ENCODE results near the gene LRP5.

Gene LRP5

GRCh38 chr11:68414496-68415221 is 102.3 kb downstream of the LRP5 start:
- Mint-ChIP-seq H3K27ac (no peak overlapping the region), H3K36me3 (ENCODE audit: low read depth) (peaks cover 20% of the 10 kb centered on the region), H3K9me3 (no peaks in the 10 kb centered on the region), H3K27me3 (no peaks in the 10 kb centered on the region), H3K4me1 (ENCODE audit: low read depth) (peaks cover 11% of the 10 kb centered on the region), H3K4me3 (no peak overlapping the region)
- no peak for DNase-seq

GRCh38 chr11:68416070-68416578 is 103.7 kb downstream of the LRP5 start:
- H3K4me1 Mint-ChIP-seq (ENCODE audit: low read depth), result peaks cover 11% of the 10 kb centered on the region
- no peaks in the 10 kb centered on the region for H3K9me3 Mint-ChIP-seq
- H3K36me3 Mint-ChIP-seq (ENCODE audit: low read depth), result peaks cover 17% of the 10 kb centered on the region
- no peaks in the 10 kb centered on the region for H3K27me3 Mint-ChIP-seq
- DNase-seq, result no peak
- no peak overlapping the region for H3K27ac Mint-ChIP-seq
- H3K4me3 Mint-ChIP-seq, result no peak overlapping the region

GRCh38 chr11:68418648-68419047 is 106.3 kb downstream of the LRP5 start:
- Mint-ChIP-seq H3K4me1 (ENCODE audit: low read depth) (peaks cover 5% of the 10 kb centered on the region), H3K36me3 (ENCODE audit: low read depth) (peaks cover 12% of the 10 kb centered on the region), H3K27me3 (no peaks in the 10 kb centered on the region), H3K4me3 (no peak overlapping the region), H3K27ac (no peak overlapping the region), H3K9me3 (no peaks in the 10 kb centered on the region)
- DNase-seq, result no peak

GRCh38 chr11:68420171-68420570 is 107.8 kb downstream of the LRP5 start:
- Mint-ChIP-seq H3K36me3 (ENCODE audit: low read depth) (peaks cover 6% of the 10 kb centered on the region), H3K4me3 (no peak overlapping the region), H3K27me3 (no peaks in the 10 kb centered on the region), H3K9me3 (no peaks in the 10 kb centered on the region), H3K27ac (no peak overlapping the region), H3K4me1 (ENCODE audit: low read depth) (peaks cover 5% of the 10 kb centered on the region)
- DNase-seq, result no peak

- no peaks in the 10 kb centered on the region for H3K27me3 Mint-ChIP-seq
- H3K4me3 Mint-ChIP-seq, result no peak overlapping the region
- no peaks in the 10 kb centered on the region for H3K4me1 Mint-ChIP-seq (ENCODE audit: low read depth)
- peaks cover 11% of the 10 kb centered on the region for H3K36me3 Mint-ChIP-seq (ENCODE audit: low read depth)
- no peak overlapping the region for H3K27ac Mint-ChIP-seq
- no peak for DNase-seq
- no peaks in the 10 kb centered on the region for H3K9me3 Mint-ChIP-seq
Observed at GRCh38 chr11:68423481-68423880, 111.1 kb downstream of the LRP5 start.

- Mint-ChIP-seq H3K9me3 (no peaks in the 10 kb centered on the region), H3K36me3 (ENCODE audit: low read depth) (peaks cover 15% of the 10 kb centered on the region), H3K27me3 (no peaks in the 10 kb centered on the region), H3K4me3 (no peak overlapping the region), H3K27ac (no peak overlapping the region), H3K4me1 (ENCODE audit: low read depth) (no peaks in the 10 kb centered on the region)
- no peak for DNase-seq
Observed at GRCh38 chr11:68424101-68424632, 111.8 kb downstream of the LRP5 start.

GRCh38 chr11:68424981-68425865 is 112.8 kb downstream of the LRP5 start:
- no peak overlapping the region for H3K4me3 Mint-ChIP-seq
- H3K9me3 Mint-ChIP-seq, result peaks cover 6% of the 10 kb centered on the region
- H3K4me1 Mint-ChIP-seq (ENCODE audit: low read depth), result no peaks in the 10 kb centered on the region
- no peak for DNase-seq
- peaks cover 24% of the 10 kb centered on the region for H3K36me3 Mint-ChIP-seq (ENCODE audit: low read depth)
- no peak overlapping the region for H3K27ac Mint-ChIP-seq
- no peaks in the 10 kb centered on the region for H3K27me3 Mint-ChIP-seq

- Mint-ChIP-seq H3K4me3 (no peak overlapping the region), H3K9me3 (peaks cover 9% of the 10 kb centered on the region), H3K27me3 (no peaks in the 10 kb centered on the region), H3K36me3 (ENCODE audit: low read depth) (peaks cover 30% of the 10 kb centered on the region), H3K4me1 (ENCODE audit: low read depth) (no peaks in the 10 kb centered on the region), H3K27ac (no peak overlapping the region)
- no peak for DNase-seq
Observed at GRCh38 chr11:68425866-68426380, 113.5 kb downstream of the LRP5 start.

GRCh38 chr11:68429661-68430060 is 117.3 kb downstream of the LRP5 start:
- Mint-ChIP-seq H3K4me3 (no peak overlapping the region), H3K9me3 (peaks cover 9% of the 10 kb centered on the region), H3K27ac (no peak overlapping the region), H3K27me3 (no peaks in the 10 kb centered on the region), H3K36me3 (ENCODE audit: low read depth) (peaks cover 30% of the 10 kb centered on the region), H3K4me1 (ENCODE audit: low read depth) (no peaks in the 10 kb centered on the region)
- DNase-seq, result no peak

GRCh38 chr11:68430384-68430783 is 118.0 kb downstream of the LRP5 start:
- no peak for DNase-seq
- Mint-ChIP-seq H3K27me3 (no peaks in the 10 kb centered on the region), H3K4me1 (ENCODE audit: low read depth) (no peaks in the 10 kb centered on the region), H3K9me3 (peaks cover 9% of the 10 kb centered on the region), H3K36me3 (ENCODE audit: low read depth) (peaks cover 27% of the 10 kb centered on the region), H3K4me3 (no peak overlapping the region), H3K27ac (no peak overlapping the region)

- DNase-seq, result no peak
- H3K4me3 Mint-ChIP-seq, result no peak overlapping the region
Observed at GRCh38 chr11:68430801-68431200, 118.4 kb downstream of the LRP5 start.

GRCh38 chr11:68431984-68432645 is 119.7 kb downstream of the LRP5 start:
- Mint-ChIP-seq H3K36me3 (ENCODE audit: low read depth) (peaks cover 23% of the 10 kb centered on the region), H3K4me3 (no peak overlapping the region), H3K4me1 (ENCODE audit: low read depth) (no peaks in the 10 kb centered on the region), H3K9me3 (peaks cover 9% of the 10 kb centered on the region), H3K27ac (no peak overlapping the region), H3K27me3 (no peaks in the 10 kb centered on the region)
- no peak for DNase-seq

More at GRCh38 chr11:68430801-68431200, 118.4 kb downstream of the LRP5 start:
- Mint-ChIP-seq H3K9me3 (peaks cover 9% of the 10 kb centered on the region), H3K27ac (no peak overlapping the region), H3K27me3 (no peaks in the 10 kb centered on the region), H3K36me3 (ENCODE audit: low read depth) (peaks cover 26% of the 10 kb centered on the region), H3K4me1 (ENCODE audit: low read depth) (no peaks in the 10 kb centered on the region)

GRCh38 chr11:68432874-68433273 is 120.5 kb downstream of the LRP5 start:
- Mint-ChIP-seq H3K9me3 (peaks cover 9% of the 10 kb centered on the region), H3K27ac (no peak overlapping the region), H3K4me1 (ENCODE audit: low read depth) (peaks cover 3% of the 10 kb centered on the region), H3K4me3 (no peak overlapping the region), H3K27me3 (no peaks in the 10 kb centered on the region), H3K36me3 (ENCODE audit: low read depth) (peaks cover 23% of the 10 kb centered on the region)
- no peak for DNase-seq

- Mint-ChIP-seq H3K36me3 (ENCODE audit: low read depth) (peaks cover 19% of the 10 kb centered on the region), H3K4me3 (no peak overlapping the region), H3K27ac (no peak overlapping the region), H3K27me3 (no peaks in the 10 kb centered on the region), H3K4me1 (ENCODE audit: low read depth) (peaks cover 3% of the 10 kb centered on the region), H3K9me3 (peaks cover 9% of the 10 kb centered on the region)
- no peak for DNase-seq
Observed at GRCh38 chr11:68433541-68433940, 121.2 kb downstream of the LRP5 start.
